ENCODE data around the gene RBFOX1. TPM values are rescaled to one million over a fixed set of nuclear protein-coding genes. Genes with fewer than 3 reads are reported as not detected.

The RBFOX1 gene
- total RNA-seq, 1 donor from 2014 or later: 0.84 TPM

DNA sequence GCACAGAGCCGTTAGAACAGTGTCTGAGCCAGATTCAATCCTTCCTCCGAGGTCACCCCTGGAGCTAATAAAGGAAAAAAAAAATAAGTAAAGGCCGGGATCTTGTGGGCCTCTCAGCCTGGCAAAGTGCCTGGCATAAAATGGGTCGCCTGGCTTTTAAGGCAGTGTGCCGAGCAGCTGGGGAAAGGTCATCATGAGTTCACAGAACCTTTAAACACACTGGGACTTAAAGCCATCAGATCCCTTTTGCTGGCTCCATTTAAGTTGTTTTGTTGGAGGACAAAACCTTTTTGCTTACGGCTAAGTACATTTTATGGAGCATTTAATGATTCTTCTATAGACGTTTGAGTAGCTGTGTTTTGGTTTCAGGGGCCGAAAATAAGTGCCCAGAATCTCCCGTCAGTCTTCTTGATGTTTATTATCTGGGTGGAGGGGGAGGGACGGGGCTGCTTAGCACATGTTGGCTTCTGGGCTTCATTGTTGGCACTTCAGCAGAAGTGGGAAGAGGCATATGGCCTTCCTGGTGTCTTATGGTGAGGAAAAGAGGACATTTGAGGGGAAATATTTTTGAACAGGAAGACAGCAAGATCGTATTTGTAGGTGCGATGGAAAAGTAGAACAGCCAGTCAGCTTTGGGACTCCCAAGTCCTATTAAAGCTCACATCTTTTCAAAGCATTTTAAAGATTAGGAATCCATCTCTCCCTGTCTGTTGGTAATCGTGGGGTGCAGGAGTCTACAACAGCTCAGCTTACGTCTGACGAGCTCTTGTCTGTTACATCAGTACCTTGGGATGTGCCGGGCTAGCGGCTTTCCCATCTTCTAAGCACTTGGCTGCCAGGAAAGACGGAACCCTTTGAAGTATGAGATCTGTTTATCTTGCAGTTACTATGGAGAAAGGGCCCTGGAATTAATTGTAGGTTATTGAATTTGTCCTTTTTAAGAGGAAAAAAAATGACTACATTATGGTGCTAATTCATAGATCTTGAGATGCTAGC is 31.1 kb downstream of the RBFOX1 start:
- no peaks in the 10 kb centered on the region for H3K27me3 Mint-ChIP-seq (ENCODE audit: low read depth, unreplicated experiment)
- Histone ChIP-seq H3K4me2 (ENCODE audit: low read length) (no peak overlapping the region), H3K27me3 (ENCODE audit: insufficient read depth, low read length) (no peaks in the 10 kb centered on the region), H3K4me3 (ENCODE audit: insufficient read depth, low read depth, low read length) (no peak overlapping the region), H3K27ac (ENCODE audit: low read depth, low read length) (no peak overlapping the region), H3K9ac (ENCODE audit: low read length) (no peak overlapping the region), H2AFZ (ENCODE audit: low read depth, low read length) (no peak overlapping the region), H3K9me3 (ENCODE audit: insufficient read depth, low read depth, low read length) (peaks cover 12% of the 10 kb centered on the region), H3K36me3 (ENCODE audit: insufficient read depth, low read length) (no peaks in the 10 kb centered on the region), H3K79me2 (ENCODE audit: insufficient read depth, low read length) (no peaks in the 10 kb centered on the region), H4K20me1 (ENCODE audit: insufficient read depth, low read length) (no peaks in the 10 kb centered on the region), H3K4me1 (ENCODE audit: insufficient read depth, low read length) (no peaks in the 10 kb centered on the region)
- H3K4me3 Mint-ChIP-seq (ENCODE audit: unreplicated experiment): no peak overlapping the region
- no peak for TF ChIP-seq EZH2 (IDR thresholded peaks at IDR 0.05; ENCODE audit: insufficient read depth, low read length)
- TF ChIP-seq, protein P1, sequence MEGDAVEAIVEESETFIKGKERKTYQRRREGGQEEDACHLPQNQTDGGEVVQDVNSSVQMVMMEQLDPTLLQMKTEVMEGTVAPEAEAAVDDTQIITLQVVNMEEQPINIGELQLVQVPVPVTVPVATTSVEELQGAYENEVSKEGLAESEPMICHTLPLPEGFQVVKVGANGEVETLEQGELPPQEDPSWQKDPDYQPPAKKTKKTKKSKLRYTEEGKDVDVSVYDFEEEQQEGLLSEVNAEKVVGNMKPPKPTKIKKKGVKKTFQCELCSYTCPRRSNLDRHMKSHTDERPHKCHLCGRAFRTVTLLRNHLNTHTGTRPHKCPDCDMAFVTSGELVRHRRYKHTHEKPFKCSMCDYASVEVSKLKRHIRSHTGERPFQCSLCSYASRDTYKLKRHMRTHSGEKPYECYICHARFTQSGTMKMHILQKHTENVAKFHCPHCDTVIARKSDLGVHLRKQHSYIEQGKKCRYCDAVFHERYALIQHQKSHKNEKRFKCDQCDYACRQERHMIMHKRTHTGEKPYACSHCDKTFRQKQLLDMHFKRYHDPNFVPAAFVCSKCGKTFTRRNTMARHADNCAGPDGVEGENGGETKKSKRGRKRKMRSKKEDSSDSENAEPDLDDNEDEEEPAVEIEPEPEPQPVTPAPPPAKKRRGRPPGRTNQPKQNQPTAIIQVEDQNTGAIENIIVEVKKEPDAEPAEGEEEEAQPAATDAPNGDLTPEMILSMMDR (IDR thresholded peaks at IDR 0.05; ENCODE audit: insufficient read depth, low read depth, low read length): no peak
- DNase-seq (ENCODE audit: low read depth) (no peak), FAIRE-seq (no peak)
- H3K4me1 Mint-ChIP-seq (ENCODE audit: low read depth, unreplicated experiment): no peaks in the 10 kb centered on the region
- H3K27ac Mint-ChIP-seq (ENCODE audit: unreplicated experiment): no peak overlapping the region
- H3K36me3 Mint-ChIP-seq (ENCODE audit: low read depth, unreplicated experiment): no peaks in the 10 kb centered on the region
- H3K9me3 Mint-ChIP-seq (ENCODE audit: unreplicated experiment): no peaks in the 10 kb centered on the region

DNA sequence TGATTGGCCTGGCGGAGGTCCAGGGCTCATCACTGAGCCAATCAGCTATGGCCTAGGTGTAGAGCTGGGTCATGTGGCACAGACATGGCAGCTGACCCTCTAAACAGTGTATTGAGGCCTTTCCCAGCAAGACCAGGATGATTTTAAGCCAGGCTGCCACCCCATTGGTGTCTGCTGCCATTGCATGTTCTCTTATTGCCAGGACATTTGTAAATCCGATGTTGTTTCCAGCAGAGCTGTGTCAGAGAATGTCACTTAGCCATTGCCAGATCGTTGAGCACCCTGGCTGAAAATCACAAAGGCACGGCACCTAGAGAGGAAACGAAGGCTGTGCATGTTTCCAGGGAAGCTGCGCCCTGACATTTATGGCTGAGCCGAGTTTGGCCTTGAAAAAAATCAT is 33.4 kb downstream of the RBFOX1 start:
- Histone ChIP-seq H3K9me3 (ENCODE audit: insufficient read depth, low read depth, low read length) (peaks cover 9% of the 10 kb centered on the region), H3K79me2 (ENCODE audit: insufficient read depth, low read length) (no peaks in the 10 kb centered on the region), H3K4me1 (ENCODE audit: insufficient read depth, low read length) (no peaks in the 10 kb centered on the region), H3K27ac (ENCODE audit: low read depth, low read length) (no peak overlapping the region), H3K36me3 (ENCODE audit: insufficient read depth, low read length) (no peaks in the 10 kb centered on the region), H4K20me1 (ENCODE audit: insufficient read depth, low read length) (no peaks in the 10 kb centered on the region), H3K27me3 (ENCODE audit: insufficient read depth, low read length) (no peaks in the 10 kb centered on the region), H3K4me2 (ENCODE audit: low read length) (no peak overlapping the region), H3K9ac (ENCODE audit: low read length) (no peak overlapping the region), H2AFZ (ENCODE audit: low read depth, low read length) (no peak overlapping the region), H3K4me3 (ENCODE audit: insufficient read depth, low read depth, low read length) (no peak overlapping the region)
- Mint-ChIP-seq H3K27ac (ENCODE audit: unreplicated experiment) (no peak overlapping the region), H3K4me1 (ENCODE audit: low read depth, unreplicated experiment) (no peaks in the 10 kb centered on the region), H3K27me3 (ENCODE audit: low read depth, unreplicated experiment) (no peaks in the 10 kb centered on the region), H3K36me3 (ENCODE audit: low read depth, unreplicated experiment) (no peaks in the 10 kb centered on the region), H3K4me3 (ENCODE audit: unreplicated experiment) (no peak overlapping the region), H3K9me3 (ENCODE audit: unreplicated experiment) (no peaks in the 10 kb centered on the region)
- DNase-seq (ENCODE audit: low read depth) (no peak), FAIRE-seq (no peak)
- TF ChIP-seq, protein P1 (IDR thresholded peaks at IDR 0.05; ENCODE audit: insufficient read depth, low read depth, low read length): no peak
- TF ChIP-seq EZH2 (IDR thresholded peaks at IDR 0.05; ENCODE audit: insufficient read depth, low read length): no peak
